Endothelial cell of umbilical vein (primary cell): ENCODE data around the gene DKKL1.

Source experiments
- CTCF ChIP-seq, 2 donors: IDR thresholded peaks; 1 replicate in 1 of 2; 2 replicates in 1 of 2; pipeline ENCODE4 v1.5.1; 2011; ENCODE audit warnings: low read length in 2 of 2, mild to moderate bottlenecking in 2 of 2, moderate library complexity in 2 of 2, control low read depth in 1 of 2, inconsistent platforms in 1 of 2, low read depth in 1 of 2; ENCODE audit not compliant: insufficient read depth in 1 of 2; ENCODE audit errors: extremely low read depth in 1 of 2
- EZH2 ChIP-seq: IDR thresholded peaks from 2 replicates; pipeline ENCODE4 v1.6.1; 2012; ENCODE audit warnings: borderline replicate concordance, low read depth, mild to moderate bottlenecking, moderate library complexity, low read length, inconsistent platforms; ENCODE audit not compliant: severe bottlenecking
- GATA2 ChIP-seq: IDR thresholded peaks from 2 replicates; pipeline ENCODE4 v1.7.0; 2011; ENCODE audit warnings: low read depth, mild to moderate bottlenecking, moderate library complexity, mixed read lengths, low read length; ENCODE audit not compliant: insufficient read length, insufficient read depth
- MAX ChIP-seq: IDR thresholded peaks from 2 replicates; pipeline ENCODE4 v1.6.1; 2011; ENCODE audit not compliant: insufficient read depth, insufficient read length
- POLR2A ChIP-seq: IDR thresholded peaks from 2 replicates; pipeline ENCODE4 v1.6.1; 2012; ENCODE audit warnings: low read depth, mild to moderate bottlenecking, control low read depth, low read length
- POLR2AphosphoS5 ChIP-seq: IDR thresholded peaks from 2 replicates; pipeline ENCODE4 v1.6.1; 2012; ENCODE audit warnings: low read depth, mild to moderate bottlenecking, control low read depth, low read length, moderate library complexity; ENCODE audit not compliant: insufficient read depth

GRCh38 chr19:49339301-49340068 lies 24.2 kb upstream of the DKKL1 start:
- TF ChIP-seq POLR2AphosphoS5 (peak; percentile 55), POLR2A (peak; percentile 62), CTCF (IDR thresholded peaks at IDR 0.05; ENCODE audit: extremely low read depth in 1 of 2, insufficient read depth in 1 of 2, low read depth in 1 of 2, low read length in 2 of 2) (no peak), EZH2 (no peak), GATA2 (no peak), MAX (peak; percentile 73)
